Activated gamma-delta T cell (primary cell): ENCODE measurements around the gene EHF.
"Not testable (repeated sequence)": the region's sequence is repeated elsewhere in the genome, so short reads cannot be mapped to it uniquely, and the experiment has no call there.

Source experiments
- DNase-seq: peaks from one replicate; lab custom pipeline; 2025; lab: John Stamatoyannopoulos, UW

Gene EHF

DNA sequence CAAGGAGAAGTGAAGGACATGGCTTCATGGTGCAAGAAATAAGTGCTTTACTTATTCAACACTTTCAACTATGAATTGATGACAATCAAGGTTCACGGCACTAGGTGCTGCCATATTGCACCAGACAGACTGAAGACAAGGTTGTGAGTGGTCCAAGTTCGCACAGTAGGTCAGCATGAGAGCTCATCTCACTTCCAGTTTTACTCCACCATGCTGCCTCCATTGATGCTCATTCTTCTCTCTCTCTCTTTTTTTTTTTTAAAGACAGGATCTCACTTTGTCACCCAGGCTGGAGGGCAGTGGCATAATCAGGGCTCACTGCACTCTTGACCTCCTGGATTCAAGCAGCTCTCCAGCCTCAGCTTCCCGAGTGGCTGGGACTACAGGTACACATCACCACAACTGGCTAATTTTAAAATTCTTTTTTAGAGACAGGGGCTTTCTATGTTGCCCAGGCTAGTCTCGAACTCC is 47.7 kb downstream of the EHF start:
- no peak for DNase-seq

DNA sequence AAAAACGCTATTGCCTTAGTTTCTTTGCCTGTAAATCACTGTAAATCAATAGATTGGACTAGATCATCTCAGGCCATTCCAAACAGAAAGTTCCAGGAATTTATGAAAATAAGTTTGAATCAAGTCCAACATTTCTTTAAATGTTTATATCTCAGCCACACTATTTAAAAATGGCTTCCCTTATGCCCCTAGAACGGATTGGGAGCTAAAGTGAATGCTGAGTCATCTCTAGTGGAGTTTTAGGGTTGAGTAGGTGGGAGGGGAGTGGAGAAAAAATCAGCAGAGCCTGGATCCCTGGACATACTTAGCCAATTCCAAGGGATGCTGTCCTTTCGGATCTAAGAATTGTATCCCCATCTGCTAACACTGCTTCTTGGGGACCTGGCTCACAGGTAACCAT is 48.6 kb downstream of the EHF start:
- no peak for DNase-seq

DNA sequence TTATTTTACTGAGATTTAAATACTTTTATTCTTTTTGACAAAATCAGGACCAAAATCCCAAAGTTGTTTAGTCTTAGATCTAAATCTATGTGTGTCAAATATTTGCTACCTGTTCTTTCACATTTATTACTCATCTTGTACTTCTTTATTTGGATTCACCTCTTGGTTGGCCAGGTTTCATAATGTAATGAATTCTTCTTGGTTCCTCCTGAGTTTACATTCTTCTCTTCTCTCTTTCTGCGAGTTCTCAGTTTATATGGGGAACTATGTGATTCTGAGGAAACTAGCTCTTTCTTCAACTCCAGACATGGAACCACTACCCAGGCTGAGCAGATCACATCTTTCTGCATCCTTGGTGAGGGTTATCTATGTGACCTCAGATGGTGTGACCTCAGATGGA is 50.2 kb downstream of the EHF start:
- no peak for DNase-seq

DNA sequence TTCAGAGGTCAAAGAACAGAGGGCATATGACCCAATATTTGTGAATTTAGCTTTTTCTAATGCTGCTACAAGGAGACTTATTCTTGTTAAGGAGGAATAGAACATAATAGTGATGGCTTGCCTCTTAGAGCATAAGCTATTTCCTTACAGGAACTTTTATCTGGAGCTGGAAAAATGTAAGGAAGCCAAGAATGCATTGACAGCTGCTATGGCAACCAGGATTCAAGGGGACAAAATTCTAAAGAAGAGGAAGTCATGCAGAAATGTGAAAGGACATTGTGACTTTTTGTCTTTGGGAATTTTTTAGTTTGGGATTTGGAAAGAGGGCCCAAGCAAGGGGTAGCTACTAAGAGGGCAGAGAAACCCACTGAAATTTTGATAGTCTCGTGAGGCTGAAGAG is 51.1 kb downstream of the EHF start:
- DNase-seq: no peak

DNA sequence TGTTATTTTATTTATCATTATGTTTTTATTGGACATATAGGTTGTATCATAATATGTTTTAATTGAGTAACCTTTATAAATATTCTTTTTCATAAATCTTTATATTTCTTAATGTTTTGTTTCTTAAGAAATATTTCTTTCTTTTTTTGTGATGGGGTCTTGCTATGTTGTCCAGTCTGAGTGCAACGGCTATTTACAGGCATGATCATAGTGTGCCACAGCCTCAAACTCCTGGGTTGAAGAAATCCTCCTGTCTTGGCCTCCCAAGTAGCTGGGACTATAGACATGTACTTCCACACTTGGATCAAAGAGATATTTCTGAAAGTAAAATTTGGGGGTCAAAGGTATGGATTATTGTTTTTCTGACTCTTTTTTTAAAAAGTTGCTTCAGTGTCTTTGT is 53.1 kb downstream of the EHF start:
- DNase-seq: no peak

GRCh38 chr11:34676227-34676626 is 55.3 kb downstream of the EHF start:
- no peak for DNase-seq

DNA sequence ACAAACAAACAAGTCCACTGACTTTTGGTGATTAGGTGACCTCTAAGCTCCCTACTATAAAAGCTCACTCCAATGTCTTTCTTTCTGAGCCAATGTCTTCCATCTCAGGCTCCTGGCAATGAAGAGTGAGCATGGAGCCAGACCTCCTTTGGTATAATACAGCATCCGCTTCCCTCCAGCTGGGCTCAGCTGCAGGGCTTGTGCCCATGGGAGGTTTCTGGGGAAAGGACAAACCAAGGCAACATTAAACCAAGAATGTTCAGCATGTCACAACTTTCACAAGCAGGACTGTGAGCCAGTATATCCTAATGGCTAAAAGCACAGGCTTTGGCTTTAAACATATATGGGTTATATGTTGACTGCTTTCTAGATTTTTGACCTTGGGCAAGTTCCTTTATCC is 58.8 kb downstream of the EHF start:
- DNase-seq: no peak

DNA sequence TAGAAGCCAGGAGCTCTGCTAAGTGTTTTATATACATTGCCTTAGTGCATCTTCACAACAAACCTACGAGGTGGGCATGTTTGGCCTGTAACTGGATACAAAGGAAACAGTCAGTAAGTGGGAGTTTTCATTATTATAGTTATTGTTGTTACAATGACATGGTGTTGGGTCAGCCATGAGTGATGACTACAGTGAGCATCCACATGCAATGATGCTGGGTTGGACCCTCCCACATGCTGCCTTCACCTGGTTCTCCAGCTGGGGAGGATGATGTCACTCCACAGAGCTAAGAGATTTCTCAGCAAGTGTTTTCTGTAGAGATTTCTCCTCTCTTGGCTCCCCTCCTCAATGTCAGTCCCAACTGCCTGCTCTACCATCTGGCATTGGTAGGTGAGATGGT is 59.3 kb downstream of the EHF start:
- DNase-seq: no peak

- no peak for DNase-seq
Observed at GRCh38 chr11:34680918-34681586, 60.2 kb downstream of the EHF start.

- DNase-seq: no peak
Observed at GRCh38 chr11:34682825-34683224, 61.9 kb downstream of the EHF start.

DNA sequence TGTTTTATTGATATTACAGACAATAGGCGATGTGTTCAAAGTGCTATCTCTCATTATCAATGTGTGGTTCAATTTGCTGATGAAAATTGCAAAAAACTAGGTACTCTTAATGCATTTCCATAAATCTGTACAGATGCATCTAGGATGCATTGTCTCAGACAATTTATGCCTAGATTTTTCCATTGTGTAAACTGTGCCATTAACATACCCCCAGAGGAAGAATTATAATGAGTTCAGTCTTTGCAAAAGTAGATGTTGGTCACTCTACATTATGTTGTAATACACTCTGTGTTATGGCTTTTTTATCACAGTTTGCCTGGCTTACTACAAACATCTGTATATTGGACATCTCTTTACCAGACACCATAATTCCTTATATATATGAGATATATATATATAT is 62.5 kb downstream of the EHF start:
- no peak for DNase-seq

GRCh38 chr11:34685864-34686263 is 65.0 kb downstream of the EHF start:
- DNase-seq: no peak

DNA sequence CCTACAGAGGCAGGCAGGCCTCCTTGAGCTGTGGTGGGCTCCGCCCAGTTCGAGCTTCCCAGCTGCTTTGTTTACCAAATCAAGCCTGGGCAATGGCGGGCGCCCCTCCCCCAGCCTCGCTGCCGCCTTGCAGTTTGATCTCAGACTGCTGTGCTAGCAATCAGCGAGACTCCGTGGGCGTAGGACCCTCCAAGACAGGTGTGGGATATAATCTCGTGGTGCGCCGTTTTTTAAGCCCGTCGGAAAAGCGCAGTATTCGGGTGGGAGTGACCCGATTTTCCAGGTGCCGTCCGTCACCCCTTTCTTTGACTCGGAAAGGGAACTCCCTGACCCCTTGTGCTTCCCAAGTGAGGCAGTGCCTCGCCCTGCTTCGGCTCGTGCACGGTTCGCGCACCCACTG is 71.4 kb downstream of the EHF start:
- DNase-seq: not testable (repeated sequence)

DNA sequence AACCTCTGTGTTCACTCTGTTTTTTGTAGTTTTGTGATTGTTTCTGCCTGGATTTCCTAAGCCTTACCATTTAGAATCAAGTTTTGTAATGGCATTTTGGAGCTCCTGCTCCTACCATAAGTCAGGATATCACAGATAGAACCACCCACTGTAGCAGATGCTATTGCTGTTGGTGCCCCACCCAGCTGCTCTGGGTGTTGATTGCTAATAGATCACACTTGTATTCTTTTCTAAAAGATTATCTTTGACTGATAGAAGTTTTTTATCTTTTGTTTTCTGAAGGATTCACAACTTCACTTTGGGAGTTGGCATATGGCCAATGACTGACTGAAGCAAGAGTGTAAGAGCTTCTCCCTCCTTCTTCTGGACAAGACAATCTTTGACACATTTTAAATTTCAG is 76.0 kb downstream of the EHF start:
- DNase-seq: no peak

GRCh38 chr11:34706709-34707461 is 86.0 kb downstream of the EHF start:
- DNase-seq: no peak

DNA sequence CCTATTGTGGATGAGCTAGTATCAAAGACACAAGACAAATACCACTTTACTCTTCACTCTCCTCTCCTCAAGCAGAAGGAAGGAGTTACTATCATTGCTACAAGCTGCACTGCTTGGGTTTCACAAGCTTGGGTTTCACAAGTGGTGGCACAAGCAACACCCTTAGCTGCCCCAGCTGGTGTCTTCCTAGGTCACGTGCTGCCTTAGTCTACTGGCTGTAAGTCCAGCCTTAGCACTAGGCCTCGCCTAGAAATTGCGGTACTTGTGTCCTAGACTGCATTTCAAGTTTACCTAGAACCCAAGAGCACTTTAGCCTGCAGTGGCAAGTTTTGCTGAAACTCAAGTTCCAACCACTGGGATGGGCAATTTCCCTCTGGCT is 86.6 kb downstream of the EHF start:
- no peak for DNase-seq
